RWPE1 (cell line): ENCODE data around the gene WASF3.

ENCODE experiments used
- CTCF ChIA-PET: fragments of 350-600 bp; sonication (Branson Sonifier 250); formaldehyde crosslinking; extraction: SDS; loops from one replicate; lab custom pipeline; 2021; lab: Yijun Ruan, JAX
- POLR2A ChIA-PET: fragments of 400-600 bp; formaldehyde crosslinking; extraction: SDS; loops from one replicate; lab custom pipeline; 2020; ENCODE audit warnings: antibody characterized with exemption; ENCODE audit not compliant: low non-redundant PET; lab: Yijun Ruan, JAX
- DNase-seq: peaks from one replicate; pipeline ENCODE4 v3.0.0; 2012; ENCODE audit warnings: low spot score
- H3K27ac ChIP-seq: fragments of 450-650 bp; 2 replicates; pipeline ENCODE4 v1.5.1; 2017
- CTCF ChIP-seq: fragments of 450-650 bp; conservative IDR thresholded peaks from 2 replicates; pipeline ENCODE4 v1.5.1; 2017; ENCODE audit warnings: low read depth, mild to moderate bottlenecking

Gene WASF3

GRCh38 chr13:26695891-26696311 lies 138.4 kb downstream of the WASF3 start:
- no peak for TF ChIP-seq CTCF
- DNase-seq: no peak
- ChIA-PET POLR2A (no interaction called here), CTCF (interaction anchor here (0.7 to 2.1 kb wide), 3 partner anchors 177 to 510 kb away, joined by 3 to 17 read pairs (median 3); no protein-coding TSS in a partner anchor)
- no peak overlapping the region for H3K27ac ChIP-seq

DNA sequence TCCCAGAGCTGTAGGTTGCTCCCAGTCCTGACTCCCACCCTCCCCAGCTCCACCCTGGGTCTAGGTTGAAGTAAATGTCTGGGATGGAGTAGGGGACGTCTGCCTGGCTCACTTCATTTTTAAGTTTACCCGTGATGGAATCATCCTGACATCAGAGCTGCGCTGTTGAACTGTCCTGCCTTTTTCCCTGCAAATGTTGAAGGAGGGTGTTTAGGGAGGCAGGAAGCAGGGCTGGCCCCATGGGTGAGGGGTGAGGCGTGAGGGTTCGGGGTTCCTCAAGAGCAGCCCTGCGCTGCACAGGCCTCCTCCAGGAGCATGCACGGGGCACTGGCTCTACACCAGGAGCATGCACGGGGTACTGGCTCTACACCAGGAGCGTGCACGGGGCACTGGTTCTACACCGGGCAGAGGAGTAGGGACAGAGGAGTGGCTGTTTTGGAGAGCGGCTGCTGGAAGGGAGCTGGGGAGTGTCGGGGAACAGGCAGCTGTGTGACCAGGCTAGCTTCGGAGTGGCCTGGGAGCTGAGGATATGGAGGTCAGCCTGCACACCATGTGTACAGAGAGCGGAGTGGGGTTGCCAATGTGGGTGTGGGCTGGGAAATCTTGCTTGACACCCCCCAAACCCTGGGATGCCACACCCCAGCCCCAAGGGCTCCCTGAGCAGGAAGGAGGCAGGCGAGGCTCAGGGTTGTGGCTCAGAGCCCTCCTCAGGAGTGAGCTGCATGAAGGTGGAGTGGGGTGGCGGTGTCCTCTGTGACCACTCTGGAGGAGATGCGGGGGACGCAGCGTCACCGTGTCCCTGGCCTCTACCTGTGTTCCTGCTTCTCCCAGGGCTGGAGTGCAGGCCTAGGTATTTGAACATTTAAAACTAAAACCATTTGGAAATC lies 139.8 kb downstream of the WASF3 start:
- ChIA-PET CTCF (interaction anchor here (0.6 to 2.1 kb wide), 3 partner anchors 40 to 512 kb away, joined by 3 to 17 read pairs (median 3); no protein-coding TSS in a partner anchor), POLR2A (no interaction called here)
- no peak for TF ChIP-seq CTCF
- no peak overlapping the region for H3K27ac ChIP-seq
- no peak for DNase-seq

DNA sequence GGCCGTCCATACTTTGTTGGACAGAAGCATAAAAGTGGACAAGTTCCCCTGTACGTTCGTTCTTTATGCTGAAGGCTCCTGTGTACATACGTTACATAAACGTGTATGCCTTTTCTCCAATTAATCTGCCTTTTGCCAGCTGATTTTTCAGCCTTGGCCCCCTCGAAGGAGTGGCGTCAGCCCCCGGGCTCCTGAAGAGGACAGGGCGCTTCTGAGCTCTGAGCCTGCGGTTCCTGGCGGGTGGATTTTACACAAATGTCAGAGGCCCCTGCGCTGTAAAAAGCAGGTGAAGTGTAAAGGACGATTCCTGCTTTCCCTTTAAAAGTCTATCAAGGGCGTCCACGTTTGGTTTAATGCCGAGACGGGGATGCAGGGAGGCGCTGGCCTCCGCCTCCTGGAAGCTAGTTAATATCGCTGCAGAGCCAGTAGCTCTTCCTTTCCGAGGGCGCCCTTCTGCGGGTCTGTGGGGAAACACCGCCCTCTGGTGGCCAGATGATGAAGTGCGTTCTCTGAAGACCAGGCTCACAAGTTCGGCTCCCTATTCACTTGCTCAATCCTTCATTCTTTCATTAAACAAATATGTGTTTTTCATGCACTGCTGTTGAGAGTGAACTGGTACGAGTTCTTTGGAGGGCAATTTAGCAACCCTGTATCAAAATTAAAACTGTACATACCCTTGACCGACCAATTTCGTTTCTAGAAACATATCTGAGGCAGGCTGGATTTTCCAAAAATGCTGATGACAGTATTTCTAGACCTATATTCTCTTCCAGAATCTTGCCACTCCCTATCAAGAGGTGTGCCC lies 141.1 kb downstream of the WASF3 start:
- CTCF ChIA-PET: interaction anchor here (0.6 to 1.2 kb wide), 28 partner anchors 8 to 587 kb away, joined by 3 to 16 read pairs (median 4); partner anchors contain the start of gene WASF3
- no peak overlapping the region for H3K27ac ChIP-seq
- POLR2A ChIA-PET: no interaction called here
- peak; percentile 69 for DNase-seq
- peak; percentile 90 for TF ChIP-seq CTCF

GRCh38 chr13:26699197-26699490 lies 141.7 kb downstream of the WASF3 start:
- H3K27ac ChIP-seq: no peak overlapping the region
- no peak for TF ChIP-seq CTCF
- ChIA-PET CTCF (interaction anchor here (0.6 to 1.2 kb wide), 3 partner anchors 174 to 514 kb away, joined by 3 to 16 read pairs (median 4); no protein-coding TSS in a partner anchor), POLR2A (no interaction called here)
- DNase-seq: no peak

GRCh38 chr13:26705536-26705935 lies 148.1 kb downstream of the WASF3 start:
- POLR2A ChIA-PET: no interaction called here
- no peak for DNase-seq
- no peak overlapping the region for H3K27ac ChIP-seq
- CTCF ChIA-PET: interaction anchor here (0.5 to 4.9 kb wide), 4 partner anchors 168 to 1737 kb away, joined by 3 to 27 read pairs (median 8); no protein-coding TSS in a partner anchor
- TF ChIP-seq CTCF: no peak

DNA sequence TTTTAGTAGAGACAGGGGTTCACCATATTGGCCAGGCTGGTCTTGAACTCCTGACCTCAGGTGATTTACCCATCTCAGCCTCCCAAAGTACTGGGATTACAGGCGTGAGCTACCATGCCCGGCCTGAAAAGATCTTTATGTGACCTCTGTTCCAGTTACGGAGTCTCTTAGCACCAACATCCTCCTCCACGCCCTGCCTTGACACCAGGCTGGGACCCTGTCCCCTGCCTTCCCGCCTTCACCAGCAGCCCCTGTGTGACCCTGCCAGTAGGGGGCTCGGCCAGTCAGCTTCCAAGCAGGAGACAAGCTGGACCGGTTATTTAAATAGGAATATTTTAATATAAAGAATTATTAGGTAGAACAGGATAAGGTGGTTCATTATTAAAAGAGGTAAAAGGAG lies 148.9 kb downstream of the WASF3 start:
- ChIA-PET POLR2A (no interaction called here), CTCF (interaction anchor here (0.9 to 4.9 kb wide), 3 partner anchors 167 to 522 kb away, joined by 3 to 27 read pairs (median 13); no protein-coding TSS in a partner anchor)
- no peak for DNase-seq
- no peak for TF ChIP-seq CTCF
- H3K27ac ChIP-seq: no peak overlapping the region
